ENCODE results near the gene SLC35F1. TPM values are rescaled to one million over a fixed set of nuclear protein-coding genes. Genes with fewer than 3 reads are reported as not detected.

Gene SLC35F1
- total RNA-seq, 2 donors from 2014 or later, result 1.5 to 2.1 TPM

- no peaks in the 10 kb centered on the region for H3K27me3 ChIP-seq (replicated peaks; ENCODE audit: insufficient read depth)
- intact Hi-C loops (cut with DNase I), result no loop called here
- no peaks in the 10 kb centered on the region for H3K4me1 ChIP-seq (replicated peaks)
- H3K27ac ChIP-seq, result no peak overlapping the region
- TF ChIP-seq, protein P1, sequence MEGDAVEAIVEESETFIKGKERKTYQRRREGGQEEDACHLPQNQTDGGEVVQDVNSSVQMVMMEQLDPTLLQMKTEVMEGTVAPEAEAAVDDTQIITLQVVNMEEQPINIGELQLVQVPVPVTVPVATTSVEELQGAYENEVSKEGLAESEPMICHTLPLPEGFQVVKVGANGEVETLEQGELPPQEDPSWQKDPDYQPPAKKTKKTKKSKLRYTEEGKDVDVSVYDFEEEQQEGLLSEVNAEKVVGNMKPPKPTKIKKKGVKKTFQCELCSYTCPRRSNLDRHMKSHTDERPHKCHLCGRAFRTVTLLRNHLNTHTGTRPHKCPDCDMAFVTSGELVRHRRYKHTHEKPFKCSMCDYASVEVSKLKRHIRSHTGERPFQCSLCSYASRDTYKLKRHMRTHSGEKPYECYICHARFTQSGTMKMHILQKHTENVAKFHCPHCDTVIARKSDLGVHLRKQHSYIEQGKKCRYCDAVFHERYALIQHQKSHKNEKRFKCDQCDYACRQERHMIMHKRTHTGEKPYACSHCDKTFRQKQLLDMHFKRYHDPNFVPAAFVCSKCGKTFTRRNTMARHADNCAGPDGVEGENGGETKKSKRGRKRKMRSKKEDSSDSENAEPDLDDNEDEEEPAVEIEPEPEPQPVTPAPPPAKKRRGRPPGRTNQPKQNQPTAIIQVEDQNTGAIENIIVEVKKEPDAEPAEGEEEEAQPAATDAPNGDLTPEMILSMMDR (IDR thresholded peaks at IDR 0.05), result no peak
- no peak for TF ChIP-seq POLR2AphosphoS5 (IDR thresholded peaks at IDR 0.05)
- TF ChIP-seq POLR2A (IDR thresholded peaks at IDR 0.05), result no peak
- no peak for DNase-seq (ENCODE audit: low spot score)
- 77% methylated on average over 2 of the region's 2 CpGs for WGBS
- H3K36me3 ChIP-seq, result no peaks in the 10 kb centered on the region
- no peaks in the 10 kb centered on the region for H3K9me3 ChIP-seq
- no peak overlapping the region for H3K4me3 ChIP-seq
Measured at GRCh38 chr6:118134206-118134605, 227.1 kb downstream of the SLC35F1 start.

GRCh38 chr6:118134736-118135135 lies 227.7 kb downstream of the SLC35F1 start:
- TF ChIP-seq, protein P1 (IDR thresholded peaks at IDR 0.05), result no peak
- TF ChIP-seq POLR2AphosphoS5 (IDR thresholded peaks at IDR 0.05) (no peak), POLR2A (IDR thresholded peaks at IDR 0.05) (no peak)
- Histone ChIP-seq H3K9me3 (no peaks in the 10 kb centered on the region), H3K4me1 (replicated peaks) (no peaks in the 10 kb centered on the region), H3K4me3 (no peak overlapping the region), H3K36me3 (no peaks in the 10 kb centered on the region), H3K27ac (no peak overlapping the region), H3K27me3 (replicated peaks; ENCODE audit: insufficient read depth) (no peaks in the 10 kb centered on the region)
- 21% methylated on average over 5 of the region's 5 CpGs for WGBS
- intact Hi-C loops (cut with DNase I), result no loop called here
- no peak for DNase-seq (ENCODE audit: low spot score)

GRCh38 chr6:118135371-118135770 lies 228.3 kb downstream of the SLC35F1 start:
- TF ChIP-seq POLR2AphosphoS5 (IDR thresholded peaks at IDR 0.05), result no peak
- TF ChIP-seq POLR2A (IDR thresholded peaks at IDR 0.05), result no peak
- TF ChIP-seq, protein P1 (IDR thresholded peaks at IDR 0.05), result no peak
- no peaks in the 10 kb centered on the region for H3K4me1 ChIP-seq (replicated peaks)
- no peak for DNase-seq (ENCODE audit: low spot score)
- no peak overlapping the region for H3K4me3 ChIP-seq
- H3K36me3 ChIP-seq, result no peaks in the 10 kb centered on the region
- H3K27ac ChIP-seq, result no peak overlapping the region
- H3K9me3 ChIP-seq, result no peaks in the 10 kb centered on the region
- H3K27me3 ChIP-seq (replicated peaks; ENCODE audit: insufficient read depth), result no peaks in the 10 kb centered on the region
- WGBS, result 87% methylated on average over 2 of the region's 2 CpGs
- intact Hi-C loops (cut with DNase I), result no loop called here

DNA sequence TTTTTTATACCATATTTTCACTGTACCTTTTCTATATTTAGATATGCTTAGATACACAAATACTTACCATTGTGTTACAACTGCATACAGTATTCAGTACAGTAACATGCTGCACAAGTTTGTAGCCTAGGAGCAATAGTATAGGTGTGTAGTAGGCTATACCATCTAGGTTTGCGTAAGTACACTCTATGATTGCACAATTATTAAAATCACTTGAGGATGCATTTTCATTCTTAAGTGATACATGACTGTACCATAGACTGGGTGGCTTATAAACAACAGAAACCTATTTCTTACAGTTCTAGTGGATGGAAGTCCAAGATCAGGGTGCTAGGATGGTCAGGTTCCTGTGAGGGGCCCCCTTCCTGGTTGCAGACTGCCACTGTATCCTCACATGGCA lies 234.1 kb downstream of the SLC35F1 start:
- H3K9me3 ChIP-seq, result no peaks in the 10 kb centered on the region
- no peaks in the 10 kb centered on the region for H3K27me3 ChIP-seq (replicated peaks; ENCODE audit: insufficient read depth)
- DNase-seq (ENCODE audit: low spot score), result no peak
- no peak overlapping the region for H3K27ac ChIP-seq
- H3K4me1 ChIP-seq (replicated peaks), result no peaks in the 10 kb centered on the region
- intact Hi-C loops (cut with DNase I), result no loop called here
- H3K36me3 ChIP-seq, result no peaks in the 10 kb centered on the region
- TF ChIP-seq, protein P1 (IDR thresholded peaks at IDR 0.05), result no peak
- TF ChIP-seq POLR2A (IDR thresholded peaks at IDR 0.05) (no peak), POLR2AphosphoS5 (IDR thresholded peaks at IDR 0.05) (no peak)
- WGBS, result 100% methylated on average over 1 of the region's 1 CpG
- H3K4me3 ChIP-seq, result no peak overlapping the region

GRCh38 chr6:118146584-118146983 lies 239.5 kb downstream of the SLC35F1 start:
- TF ChIP-seq POLR2AphosphoS5 (IDR thresholded peaks at IDR 0.05), result no peak
- no peak for TF ChIP-seq POLR2A (IDR thresholded peaks at IDR 0.05)
- TF ChIP-seq, protein P1 (IDR thresholded peaks at IDR 0.05), result no peak
- no peak for DNase-seq (ENCODE audit: low spot score)
- Histone ChIP-seq H3K27ac (no peak overlapping the region), H3K4me1 (replicated peaks) (no peaks in the 10 kb centered on the region), H3K4me3 (no peak overlapping the region), H3K27me3 (replicated peaks; ENCODE audit: insufficient read depth) (no peaks in the 10 kb centered on the region), H3K9me3 (no peaks in the 10 kb centered on the region), H3K36me3 (no peaks in the 10 kb centered on the region)
- intact Hi-C loops (cut with DNase I), result no loop called here
- 15% methylated on average over 1 of the region's 1 CpG for WGBS

Measured in prostate gland (tissue), 2 donors.